ENCODE results near the gene TAAR1. TPM values are rescaled to one million over a fixed set of nuclear protein-coding genes. Genes with fewer than 3 reads are reported as not detected.
"Not testable (repeated sequence)": the region's sequence is repeated elsewhere in the genome, so short reads cannot be mapped to it uniquely, and the experiment has no call there.

The TAAR1 gene
- not detected in 3 replicates for total RNA-seq
- long read RNA-seq, result 0 reads

- no peaks in the 10 kb centered on the region for H3K4me1 Mint-ChIP-seq (ENCODE audit: low read depth)
- peaks cover 3% of the 10 kb centered on the region for H3K27me3 Mint-ChIP-seq (ENCODE audit: low read depth)
- DNase-seq (ENCODE audit: low spot score), result no peak
- no peak within 1 kb of the TSS for H3K4me3 Mint-ChIP-seq (ENCODE audit: unreplicated experiment)
- peaks cover 4% of the 10 kb centered on the region for H3K9me3 Mint-ChIP-seq (ENCODE audit: low read depth)
- no peak for TF ChIP-seq CTCF (IDR thresholded peaks at IDR 0.05)
- H3K27ac Mint-ChIP-seq (ENCODE audit: unreplicated experiment), result no peak within 1 kb of the TSS
- peaks cover 2% of the 10 kb centered on the region for H3K36me3 Mint-ChIP-seq (ENCODE audit: low read depth)
Measured at GRCh38 chr6:132659082-132659481, at the start of gene TAAR1. TSS of gene TAAR1 (minus strand) at chr6:132659182. CDS start at chr6:132646003, 13,179 bp downstream.

- peaks cover 16% of the 10 kb centered on the region for H3K9me3 Mint-ChIP-seq (ENCODE audit: low read depth)
Measured at GRCh38 chr6:132708771-132709170, 49.8 kb upstream of the TAAR1 start.

GRCh38 chr6:132708002-132708401 lies 49.0 kb upstream of the TAAR1 start:
- H3K27me3 Mint-ChIP-seq (ENCODE audit: low read depth), result peaks cover 7% of the 10 kb centered on the region
- DNase-seq (ENCODE audit: low spot score), result no peak
- TF ChIP-seq CTCF (IDR thresholded peaks at IDR 0.05), result no peak
- H3K27ac Mint-ChIP-seq (ENCODE audit: unreplicated experiment), result no peak overlapping the region
- H3K9me3 Mint-ChIP-seq (ENCODE audit: low read depth), result peaks cover 16% of the 10 kb centered on the region
- no peaks in the 10 kb centered on the region for H3K4me1 Mint-ChIP-seq (ENCODE audit: low read depth)
- no peak overlapping the region for H3K4me3 Mint-ChIP-seq (ENCODE audit: unreplicated experiment)
- H3K36me3 Mint-ChIP-seq (ENCODE audit: low read depth), result peaks cover 2% of the 10 kb centered on the region

More at GRCh38 chr6:132708771-132709170, 49.8 kb upstream of the TAAR1 start:
- no peak for TF ChIP-seq CTCF (IDR thresholded peaks at IDR 0.05)
- no peaks in the 10 kb centered on the region for H3K4me1 Mint-ChIP-seq (ENCODE audit: low read depth)
- no peak overlapping the region for H3K27ac Mint-ChIP-seq (ENCODE audit: unreplicated experiment)
- no peak for DNase-seq (ENCODE audit: low spot score)
- no peak overlapping the region for H3K4me3 Mint-ChIP-seq (ENCODE audit: unreplicated experiment)
- peaks cover 3% of the 10 kb centered on the region for H3K27me3 Mint-ChIP-seq (ENCODE audit: low read depth)
- H3K36me3 Mint-ChIP-seq (ENCODE audit: low read depth), result peaks cover 2% of the 10 kb centered on the region

GRCh38 chr6:132706756-132707155 lies 47.8 kb upstream of the TAAR1 start:
- H3K4me1 Mint-ChIP-seq (ENCODE audit: low read depth); H3K4me3 Mint-ChIP-seq (ENCODE audit: unreplicated experiment); H3K27ac Mint-ChIP-seq (ENCODE audit: unreplicated experiment); H3K27me3 Mint-ChIP-seq (ENCODE audit: low read depth); H3K36me3 Mint-ChIP-seq (ENCODE audit: low read depth); DNase-seq (ENCODE audit: low spot score): not testable (repeated sequence)
- H3K9me3 Mint-ChIP-seq (ENCODE audit: low read depth), result peaks cover 16% of the 10 kb centered on the region

GRCh38 chr6:132703936-132704335 lies 45.0 kb upstream of the TAAR1 start:
- Mint-ChIP-seq H3K4me3 (ENCODE audit: unreplicated experiment) (no peak overlapping the region), H3K9me3 (ENCODE audit: low read depth) (peaks cover 16% of the 10 kb centered on the region), H3K36me3 (ENCODE audit: low read depth) (peaks cover 2% of the 10 kb centered on the region), H3K4me1 (ENCODE audit: low read depth) (no peaks in the 10 kb centered on the region), H3K27ac (ENCODE audit: unreplicated experiment) (no peak overlapping the region), H3K27me3 (ENCODE audit: low read depth) (peaks cover 15% of the 10 kb centered on the region)
- TF ChIP-seq CTCF (IDR thresholded peaks at IDR 0.05), result no peak
- DNase-seq (ENCODE audit: low spot score), result no peak

GRCh38 chr6:132698608-132699007 lies 39.6 kb upstream of the TAAR1 start:
- DNase-seq (ENCODE audit: low spot score), result no peak
- no peak for TF ChIP-seq CTCF (IDR thresholded peaks at IDR 0.05)
- H3K27ac Mint-ChIP-seq (ENCODE audit: unreplicated experiment), result no peak overlapping the region
- H3K27me3 Mint-ChIP-seq (ENCODE audit: low read depth), result peaks cover 11% of the 10 kb centered on the region
- no peak overlapping the region for H3K4me3 Mint-ChIP-seq (ENCODE audit: unreplicated experiment)
- H3K9me3 Mint-ChIP-seq (ENCODE audit: low read depth), result peaks cover 13% of the 10 kb centered on the region
- no peaks in the 10 kb centered on the region for H3K4me1 Mint-ChIP-seq (ENCODE audit: low read depth)
- peaks cover 8% of the 10 kb centered on the region for H3K36me3 Mint-ChIP-seq (ENCODE audit: low read depth)
